ENCODE measurements around the gene CES5A.
"Not testable (repeated sequence)": the region's sequence is repeated elsewhere in the genome, so short reads cannot be mapped to it uniquely, and the experiment has no call there.

CES5A gene

GRCh38 chr16:55832425-55832772 lies 42.8 kb downstream of the CES5A start:
- no peak for DNase-seq (ENCODE audit: low read depth)
- no peak overlapping the region for H3K4me3 ChIP-seq (ENCODE audit: low read length)
- no peak for TF ChIP-seq CTCF (IDR thresholded peaks at IDR 0.05; ENCODE audit: insufficient read depth, low read depth, low read length, missing control alignments)

GRCh38 chr16:55830658-55831294 lies 44.4 kb downstream of the CES5A start:
- H3K4me3 ChIP-seq (ENCODE audit: low read length), result no peak overlapping the region
- TF ChIP-seq CTCF (IDR thresholded peaks at IDR 0.05; ENCODE audit: insufficient read depth, low read depth, low read length, missing control alignments), result no peak
- DNase-seq (ENCODE audit: low read depth), result no peak

GRCh38 chr16:55829232-55829631 lies 45.9 kb downstream of the CES5A start:
- DNase-seq (ENCODE audit: low read depth); H3K4me3 ChIP-seq (ENCODE audit: low read length): not testable (repeated sequence)

- no peak for TF ChIP-seq CTCF (IDR thresholded peaks at IDR 0.05; ENCODE audit: insufficient read depth, low read depth, low read length, missing control alignments)
- no peak overlapping the region for H3K4me3 ChIP-seq (ENCODE audit: low read length)
- no peak for DNase-seq (ENCODE audit: low read depth)
These were observed 46.5 kb downstream of the CES5A start for GRCh38 chr16:55828680-55829079.

- TF ChIP-seq CTCF (IDR thresholded peaks at IDR 0.05; ENCODE audit: insufficient read depth, low read depth, low read length, missing control alignments), result no peak
- no peak overlapping the region for H3K4me3 ChIP-seq (ENCODE audit: low read length)
- DNase-seq (ENCODE audit: low read depth), result no peak
These were observed 50.0 kb downstream of the CES5A start for GRCh38 chr16:55825115-55825728.

GRCh38 chr16:55824473-55825000 lies 50.6 kb downstream of the CES5A start:
- DNase-seq (ENCODE audit: low read depth), result no peak
- no peak for TF ChIP-seq CTCF (IDR thresholded peaks at IDR 0.05; ENCODE audit: insufficient read depth, low read depth, low read length, missing control alignments)
- no peak overlapping the region for H3K4me3 ChIP-seq (ENCODE audit: low read length)

GRCh38 chr16:55822280-55822810 lies 52.8 kb downstream of the CES5A start:
- no peak for DNase-seq (ENCODE audit: low read depth)
- no peak for TF ChIP-seq CTCF (IDR thresholded peaks at IDR 0.05; ENCODE audit: insufficient read depth, low read depth, low read length, missing control alignments)
- H3K4me3 ChIP-seq (ENCODE audit: low read length), result no peak overlapping the region
